NB4 (cell line): ENCODE data around the gene MTURN.

Experiments
- CTCF ChIP-seq: IDR thresholded peaks from one replicate; pipeline ENCODE4 v1.5.1; 2012; ENCODE audit warnings: low read depth, low read length
- MYC ChIP-seq: IDR thresholded peaks from 2 replicates; pipeline ENCODE4 v1.6.1; 2011; ENCODE audit warnings: low read depth, low read length
- POLR2A ChIP-seq: IDR thresholded peaks from 2 replicates; pipeline ENCODE4 v1.6.1; 2011; ENCODE audit warnings: mild to moderate bottlenecking; ENCODE audit not compliant: insufficient read length; ENCODE audit errors: extremely low read depth
- TF ChIP-seq, protein P1 (sequence below): IDR thresholded peaks from 2 replicates; pipeline ENCODE4 v1.6.1; 2011; ENCODE audit warnings: low read depth, low read length

- TF ChIP-seq, protein P1, sequence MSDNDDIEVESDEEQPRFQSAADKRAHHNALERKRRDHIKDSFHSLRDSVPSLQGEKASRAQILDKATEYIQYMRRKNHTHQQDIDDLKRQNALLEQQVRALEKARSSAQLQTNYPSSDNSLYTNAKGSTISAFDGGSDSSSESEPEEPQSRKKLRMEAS: no peak
- TF ChIP-seq POLR2A (no peak), CTCF (no peak), MYC (no peak)
These were observed 20.1 kb upstream of the MTURN start for GRCh38 chr7:30114536-30115238.
